GM20000 (cell line): Measurements from ENCODE around the gene HLA-DRB1.
A peak's percentile ranks its signal among the peaks of the same experiment; 100 is the strongest.

Experiments used
- DNase-seq: peaks from one replicate; pipeline ENCODE4 v3.0.0; 2012; ENCODE audit warnings: low spot score
- TF ChIP-seq, protein P1 (sequence below): IDR thresholded peaks from 2 replicates; pipeline ENCODE4 v1.5.1; 2012; ENCODE audit warnings: mild to moderate bottlenecking, control low read depth; ENCODE audit errors: extremely low read depth, missing control alignments

Gene HLA-DRB1

DNA sequence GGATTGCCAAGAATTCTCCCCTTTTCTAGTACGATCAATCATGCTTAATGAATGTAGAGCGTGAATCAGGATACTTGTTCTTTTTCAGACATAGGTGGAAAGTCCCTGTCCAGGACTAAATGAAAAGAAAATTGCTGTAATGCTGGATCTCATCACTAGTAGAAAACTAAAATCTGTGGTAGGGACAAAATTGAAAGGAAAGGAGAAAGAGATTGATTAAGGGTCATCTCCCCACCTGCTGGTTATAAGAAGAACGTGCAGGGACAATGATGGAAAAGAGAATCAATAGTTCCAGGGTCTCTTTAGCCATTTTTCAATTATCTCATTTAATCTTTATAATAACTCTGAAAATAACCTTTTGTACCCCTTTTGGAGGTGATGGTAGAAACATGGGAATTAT is 18.7 kb upstream of the HLA-DRB1 start:
- TF ChIP-seq, protein P1, sequence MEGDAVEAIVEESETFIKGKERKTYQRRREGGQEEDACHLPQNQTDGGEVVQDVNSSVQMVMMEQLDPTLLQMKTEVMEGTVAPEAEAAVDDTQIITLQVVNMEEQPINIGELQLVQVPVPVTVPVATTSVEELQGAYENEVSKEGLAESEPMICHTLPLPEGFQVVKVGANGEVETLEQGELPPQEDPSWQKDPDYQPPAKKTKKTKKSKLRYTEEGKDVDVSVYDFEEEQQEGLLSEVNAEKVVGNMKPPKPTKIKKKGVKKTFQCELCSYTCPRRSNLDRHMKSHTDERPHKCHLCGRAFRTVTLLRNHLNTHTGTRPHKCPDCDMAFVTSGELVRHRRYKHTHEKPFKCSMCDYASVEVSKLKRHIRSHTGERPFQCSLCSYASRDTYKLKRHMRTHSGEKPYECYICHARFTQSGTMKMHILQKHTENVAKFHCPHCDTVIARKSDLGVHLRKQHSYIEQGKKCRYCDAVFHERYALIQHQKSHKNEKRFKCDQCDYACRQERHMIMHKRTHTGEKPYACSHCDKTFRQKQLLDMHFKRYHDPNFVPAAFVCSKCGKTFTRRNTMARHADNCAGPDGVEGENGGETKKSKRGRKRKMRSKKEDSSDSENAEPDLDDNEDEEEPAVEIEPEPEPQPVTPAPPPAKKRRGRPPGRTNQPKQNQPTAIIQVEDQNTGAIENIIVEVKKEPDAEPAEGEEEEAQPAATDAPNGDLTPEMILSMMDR: no peak

DNA sequence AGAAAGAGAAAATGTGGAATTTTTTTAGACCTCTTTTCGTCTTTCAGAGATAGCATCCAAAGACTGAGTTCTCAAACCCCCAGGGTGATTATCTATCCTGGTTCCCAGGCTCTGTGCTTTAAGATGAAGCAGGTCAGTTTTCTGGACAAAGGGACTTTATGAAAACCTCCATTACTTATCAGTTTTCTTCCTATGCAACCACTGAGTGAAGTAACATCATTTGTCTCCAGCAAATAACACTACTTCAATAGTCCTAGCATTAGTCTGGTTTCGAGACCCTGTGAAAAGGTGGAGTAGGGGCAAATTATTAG is 18.3 kb upstream of the HLA-DRB1 start:
- TF ChIP-seq, protein P1: no peak
- DNase-seq: no peak

More for the DNA sequence above, 18.7 kb upstream of the HLA-DRB1 start:
- no peak for DNase-seq

DNA sequence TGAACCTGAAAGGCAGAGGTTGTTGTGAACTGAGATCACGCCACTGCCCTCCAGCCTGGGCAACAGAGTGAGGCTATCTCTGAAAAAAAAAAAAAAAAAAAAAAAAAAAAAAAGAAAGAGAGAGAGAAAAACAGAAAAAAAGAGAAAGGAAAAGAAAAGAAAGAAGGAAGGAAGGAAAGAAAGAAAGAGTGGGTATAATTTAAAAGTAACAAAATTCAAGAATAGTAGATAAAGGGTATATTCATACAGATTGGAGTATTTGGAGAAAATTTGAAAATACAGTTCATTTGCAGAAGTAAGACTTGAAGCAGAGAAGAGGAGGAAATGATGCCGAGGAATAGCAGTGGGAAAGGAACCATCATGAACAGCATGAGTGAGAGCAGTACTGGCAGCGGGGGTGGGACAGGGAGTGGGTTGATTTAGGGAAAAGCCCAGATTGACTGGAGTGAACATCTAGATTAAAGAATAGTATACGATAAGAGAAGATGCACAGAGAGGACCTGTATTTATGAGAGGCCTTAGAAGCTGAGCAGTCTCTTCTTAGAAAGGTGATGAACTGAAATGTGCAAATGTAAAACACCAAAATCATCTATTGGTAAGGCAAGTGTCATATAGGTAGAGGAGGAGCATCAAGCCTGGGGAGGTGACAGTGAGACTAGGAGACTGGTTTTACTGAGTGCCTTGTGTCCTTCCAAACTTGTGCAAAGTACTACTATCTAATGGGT is 17.8 kb upstream of the HLA-DRB1 start:
- DNase-seq: no peak
- TF ChIP-seq, protein P1: no peak

DNA sequence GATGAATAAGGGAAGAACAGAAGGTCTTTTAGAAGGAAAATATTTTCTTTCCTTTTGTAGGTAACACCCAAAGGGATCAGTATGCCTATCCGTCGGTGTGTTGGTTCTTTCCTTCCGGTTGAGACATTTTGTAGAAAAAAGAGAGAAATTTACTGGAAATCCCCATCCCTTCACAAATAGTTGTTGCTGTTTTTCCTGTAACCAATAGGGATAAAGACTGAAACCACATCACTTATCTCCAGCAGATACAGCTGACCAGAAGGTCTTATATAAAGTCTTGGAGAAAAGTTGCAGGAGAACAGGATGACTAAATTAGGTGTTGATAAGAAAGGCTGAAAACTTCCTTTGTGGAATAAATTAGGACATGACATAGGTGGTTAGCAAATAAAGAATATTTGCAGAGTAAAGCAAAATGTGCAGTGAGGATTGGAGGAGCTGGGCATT is 14.8 kb upstream of the HLA-DRB1 start:
- DNase-seq: peak; percentile 16
- TF ChIP-seq, protein P1: no peak

DNA sequence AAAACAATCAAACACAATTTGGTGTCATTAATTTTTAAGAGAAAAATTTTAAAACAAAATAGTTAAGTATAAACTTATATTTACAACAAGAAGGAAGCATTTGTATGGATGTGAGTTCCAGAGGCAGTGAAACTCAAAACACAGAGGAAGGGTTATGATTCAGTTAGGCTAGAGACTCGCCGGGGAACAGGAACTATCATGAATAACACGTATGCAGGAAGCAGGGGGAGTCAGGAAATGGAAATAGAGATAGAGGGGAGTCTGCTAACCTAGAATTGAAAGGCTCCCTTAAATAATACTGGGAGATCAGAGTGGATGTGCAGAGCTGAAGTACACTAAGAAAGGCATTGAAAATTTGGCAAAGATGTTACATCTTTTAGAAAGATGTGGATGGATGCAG is 14.2 kb upstream of the HLA-DRB1 start:
- no peak for DNase-seq
- TF ChIP-seq, protein P1: no peak

DNA sequence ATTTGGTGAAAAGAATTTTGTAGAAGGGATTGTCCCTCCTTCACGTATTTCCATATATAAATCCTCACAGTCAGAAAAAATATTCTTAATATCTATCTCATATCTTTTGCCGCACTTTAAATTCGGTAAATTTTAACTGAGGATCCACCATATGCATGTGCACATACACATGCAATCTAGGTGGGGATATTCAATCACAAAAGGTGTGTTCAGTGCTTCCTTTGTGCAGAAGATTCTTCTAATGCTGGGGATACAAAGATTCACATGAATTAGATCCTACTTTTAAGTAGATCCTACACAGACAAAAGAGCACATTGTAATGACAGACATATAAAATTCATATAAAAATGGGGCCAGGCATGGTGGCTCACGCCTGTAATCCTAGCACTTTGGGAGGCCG is 13.6 kb upstream of the HLA-DRB1 start:
- DNase-seq: no peak
- TF ChIP-seq, protein P1: no peak

DNA sequence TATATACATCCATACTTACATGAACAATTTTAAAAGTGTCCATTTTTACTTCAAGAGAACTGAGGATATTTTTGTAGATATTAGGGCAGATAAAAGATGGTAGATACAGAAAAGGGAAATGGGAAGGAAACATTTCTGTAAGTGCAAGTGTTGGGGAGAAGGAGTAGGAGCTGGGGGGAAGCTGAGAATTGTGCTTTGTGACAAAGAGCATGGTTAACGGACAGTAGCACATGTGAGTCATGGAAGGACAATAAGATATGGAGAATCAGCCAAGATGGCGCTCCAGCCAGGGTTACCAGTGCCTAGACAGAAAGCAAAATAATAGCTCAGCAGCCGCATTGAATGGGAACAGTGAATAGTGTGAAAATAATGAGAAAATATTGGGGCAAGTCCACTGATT is 12.7 kb upstream of the HLA-DRB1 start:
- DNase-seq: no peak
- TF ChIP-seq, protein P1: no peak
